IPS-15b (cell line): Measurements from ENCODE around the gene MORF4L1.

Experiments used
- H3K27me3 ChIP-seq: one replicate; pipeline ENCODE4 v1.6.1; 2013; ENCODE audit warnings: low read length; ENCODE audit not compliant: control insufficient read depth, insufficient read depth
- H3K36me3 ChIP-seq: one replicate; pipeline ENCODE4 v1.6.1; 2013; ENCODE audit warnings: low read length; ENCODE audit not compliant: control insufficient read depth, insufficient read depth
- H3K4me1 ChIP-seq: one replicate; pipeline ENCODE4 v1.6.1; 2013; ENCODE audit warnings: mild to moderate bottlenecking, low read length; ENCODE audit not compliant: control insufficient read depth, insufficient read depth
- H3K4me3 ChIP-seq: one replicate; pipeline ENCODE4 v1.5.1; 2013; ENCODE audit warnings: low read depth, low read length
- H3K9ac ChIP-seq: one replicate; pipeline ENCODE4 v1.6.1; 2013; ENCODE audit warnings: low read depth, mild to moderate bottlenecking, low read length
- H3K9me3 ChIP-seq: one replicate; pipeline ENCODE4 v1.6.1; 2013; ENCODE audit warnings: mild to moderate bottlenecking, low read length; ENCODE audit not compliant: control insufficient read depth, insufficient read depth

Gene MORF4L1

GRCh38 chr15:78909791-78910228, 37.1 kb downstream of the MORF4L1 start:
- Histone ChIP-seq H3K27me3 (no peaks in the 10 kb centered on the region), H3K4me1 (peaks cover 4% of the 10 kb centered on the region), H3K9ac (no peak overlapping the region), H3K9me3 (no peaks in the 10 kb centered on the region), H3K36me3 (peaks cover 9% of the 10 kb centered on the region), H3K4me3 (no peak overlapping the region)

GRCh38 chr15:78910271-78910670, 37.6 kb downstream of the MORF4L1 start:
- Histone ChIP-seq H3K27me3 (no peaks in the 10 kb centered on the region), H3K36me3 (peaks cover 9% of the 10 kb centered on the region), H3K9ac (no peak overlapping the region), H3K4me3 (no peak overlapping the region), H3K4me1 (peaks cover 4% of the 10 kb centered on the region), H3K9me3 (no peaks in the 10 kb centered on the region)

GRCh38 chr15:78912316-78912715, 39.6 kb downstream of the MORF4L1 start:
- no peak overlapping the region for H3K4me3 ChIP-seq
- H3K36me3 ChIP-seq, result peaks cover 7% of the 10 kb centered on the region
- no peaks in the 10 kb centered on the region for H3K9me3 ChIP-seq
- H3K4me1 ChIP-seq, result peaks cover 2% of the 10 kb centered on the region
- no peak overlapping the region for H3K9ac ChIP-seq
- no peaks in the 10 kb centered on the region for H3K27me3 ChIP-seq

GRCh38 chr15:78913012-78913411, 40.3 kb downstream of the MORF4L1 start:
- Histone ChIP-seq H3K27me3 (no peaks in the 10 kb centered on the region), H3K9me3 (no peaks in the 10 kb centered on the region), H3K4me3 (no peak overlapping the region), H3K36me3 (peaks cover 7% of the 10 kb centered on the region), H3K9ac (no peak overlapping the region), H3K4me1 (no peaks in the 10 kb centered on the region)

- Histone ChIP-seq H3K36me3 (peaks cover 9% of the 10 kb centered on the region), H3K9me3 (no peaks in the 10 kb centered on the region), H3K27me3 (no peaks in the 10 kb centered on the region), H3K9ac (no peak overlapping the region), H3K4me1 (no peaks in the 10 kb centered on the region), H3K4me3 (no peak overlapping the region)
Observed at GRCh38 chr15:78914027-78914764, 41.5 kb downstream of the MORF4L1 start.

- Histone ChIP-seq H3K4me1 (no peaks in the 10 kb centered on the region), H3K4me3 (no peak overlapping the region), H3K27me3 (no peaks in the 10 kb centered on the region), H3K36me3 (peaks cover 12% of the 10 kb centered on the region), H3K9me3 (no peaks in the 10 kb centered on the region), H3K9ac (no peak overlapping the region)
Observed at GRCh38 chr15:78915341-78916087, 42.8 kb downstream of the MORF4L1 start.

GRCh38 chr15:78916088-78916487, 43.4 kb downstream of the MORF4L1 start:
- H3K36me3 ChIP-seq, result peaks cover 10% of the 10 kb centered on the region

GRCh38 chr15:78917888-78918287, 45.2 kb downstream of the MORF4L1 start:
- Histone ChIP-seq H3K4me3 (no peak overlapping the region), H3K9ac (no peak overlapping the region), H3K9me3 (no peaks in the 10 kb centered on the region), H3K27me3 (no peaks in the 10 kb centered on the region), H3K4me1 (no peaks in the 10 kb centered on the region), H3K36me3 (peaks cover 21% of the 10 kb centered on the region)

More at GRCh38 chr15:78916088-78916487, 43.4 kb downstream of the MORF4L1 start:
- H3K27me3 ChIP-seq, result no peaks in the 10 kb centered on the region
- no peaks in the 10 kb centered on the region for H3K9me3 ChIP-seq
- H3K9ac ChIP-seq, result no peak overlapping the region
- H3K4me3 ChIP-seq, result no peak overlapping the region
- no peaks in the 10 kb centered on the region for H3K4me1 ChIP-seq

- peaks cover 32% of the 10 kb centered on the region for H3K36me3 ChIP-seq
- no peak overlapping the region for H3K4me3 ChIP-seq
- no peaks in the 10 kb centered on the region for H3K4me1 ChIP-seq
- no peaks in the 10 kb centered on the region for H3K27me3 ChIP-seq
- H3K9me3 ChIP-seq, result no peaks in the 10 kb centered on the region
- no peak overlapping the region for H3K9ac ChIP-seq
Observed at GRCh38 chr15:78921517-78921916, 48.8 kb downstream of the MORF4L1 start.

- no peaks in the 10 kb centered on the region for H3K4me1 ChIP-seq
- peaks cover 32% of the 10 kb centered on the region for H3K36me3 ChIP-seq
- H3K9ac ChIP-seq, result no peak overlapping the region
- no peaks in the 10 kb centered on the region for H3K9me3 ChIP-seq
- H3K4me3 ChIP-seq, result no peak overlapping the region
- no peaks in the 10 kb centered on the region for H3K27me3 ChIP-seq
Observed at GRCh38 chr15:78921940-78922339, 49.2 kb downstream of the MORF4L1 start.

DNA sequence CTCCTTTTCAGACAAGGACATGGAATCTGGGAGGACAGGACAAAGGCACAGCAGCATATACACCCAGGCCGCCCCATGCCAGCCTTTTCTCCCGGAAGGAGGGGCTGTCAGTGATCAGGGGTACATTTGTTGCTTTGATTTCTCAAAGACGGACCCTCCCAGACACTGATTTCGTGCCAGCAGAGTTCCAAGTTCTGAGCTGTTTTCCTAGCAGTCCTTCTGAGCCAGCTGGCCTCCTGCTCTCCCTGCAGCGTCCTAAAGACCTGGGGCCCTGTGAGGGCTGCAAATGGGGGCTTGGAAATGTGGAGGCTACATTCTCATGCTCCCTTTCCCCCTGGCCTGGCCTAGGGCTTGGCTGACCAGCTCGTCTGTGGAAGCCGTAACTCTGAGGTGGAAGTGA, 49.8 kb downstream of the MORF4L1 start:
- Histone ChIP-seq H3K36me3 (peaks cover 37% of the 10 kb centered on the region), H3K9ac (no peak overlapping the region), H3K27me3 (no peaks in the 10 kb centered on the region), H3K9me3 (no peaks in the 10 kb centered on the region), H3K4me3 (no peak overlapping the region), H3K4me1 (no peaks in the 10 kb centered on the region)

GRCh38 chr15:78923015-78923414, 50.3 kb downstream of the MORF4L1 start:
- H3K4me3 ChIP-seq, result no peak overlapping the region
- peaks cover 39% of the 10 kb centered on the region for H3K36me3 ChIP-seq
- H3K4me1 ChIP-seq, result no peaks in the 10 kb centered on the region
- H3K9me3 ChIP-seq, result no peaks in the 10 kb centered on the region
- H3K9ac ChIP-seq, result no peak overlapping the region
- no peaks in the 10 kb centered on the region for H3K27me3 ChIP-seq
